Skeletal muscle satellite cell (primary cell): ENCODE measurements around the gene NGDN.

Experiments used
- H3K27me3 ChIP-seq: 2 replicates; pipeline ENCODE4 v1.7.0; 2013; ENCODE audit warnings: low read length; ENCODE audit not compliant: control insufficient read depth, insufficient read depth
- H3K36me3 ChIP-seq: 2 replicates; pipeline ENCODE4 v1.7.0; 2013; ENCODE audit warnings: mild to moderate bottlenecking, control low read depth, low read length; ENCODE audit not compliant: insufficient read depth
- H3K4me1 ChIP-seq: 2 replicates; pipeline ENCODE4 v1.7.0; 2013; ENCODE audit warnings: low read length; ENCODE audit not compliant: control insufficient read depth, insufficient read depth
- H3K4me2 ChIP-seq: 2 replicates; pipeline ENCODE4 v1.7.0; 2013; ENCODE audit warnings: mild to moderate bottlenecking, low read length
- H3K4me3 ChIP-seq: 2 replicates; pipeline ENCODE4 v1.7.0; 2013; ENCODE audit warnings: low read length
- H3K9ac ChIP-seq: 2 replicates; pipeline ENCODE4 v1.7.0; 2013; ENCODE audit warnings: mild to moderate bottlenecking, low read depth, low read length, moderate library complexity
- H3K9me3 ChIP-seq: replicated peaks from 2 replicates; pipeline ENCODE4 v1.7.0; 2013; ENCODE audit warnings: mild to moderate bottlenecking, control low read depth, low read length

Gene NGDN

GRCh38 chr14:23433457-23433856, 36.0 kb upstream of the NGDN start:
- H3K9ac ChIP-seq: no peak overlapping the region

GRCh38 chr14:23434488-23435222, 34.8 kb upstream of the NGDN start:
- Histone ChIP-seq H3K4me1 (no peaks in the 10 kb centered on the region), H3K9me3 (no peaks in the 10 kb centered on the region), H3K27me3 (peaks cover 53% of the 10 kb centered on the region), H3K4me2 (no peak overlapping the region), H3K36me3 (no peaks in the 10 kb centered on the region), H3K9ac (no peak overlapping the region), H3K4me3 (no peak overlapping the region)

More at GRCh38 chr14:23433457-23433856, 36.0 kb upstream of the NGDN start:
- H3K36me3 ChIP-seq: no peaks in the 10 kb centered on the region
- H3K4me2 ChIP-seq: no peak overlapping the region
- H3K9me3 ChIP-seq: no peaks in the 10 kb centered on the region
- H3K4me1 ChIP-seq: no peaks in the 10 kb centered on the region
- H3K4me3 ChIP-seq: no peak overlapping the region
- H3K27me3 ChIP-seq: peaks cover 41% of the 10 kb centered on the region

GRCh38 chr14:23435543-23436326, 33.8 kb upstream of the NGDN start, which contains the start of gene MYH7:
MYH7 (minus strand) TSS chr14:23435660; CDS start chr14:23433732, 1,928 bp downstream.
- Histone ChIP-seq H3K4me3 (no peak within 1 kb of the TSS), H3K9ac (no peak within 1 kb of the TSS), H3K36me3 (no peaks in the 10 kb centered on the region), H3K4me2 (no peak within 1 kb of the TSS), H3K27me3 (peaks cover 59% of the 10 kb centered on the region), H3K9me3 (no peaks in the 10 kb centered on the region), H3K4me1 (no peaks in the 10 kb centered on the region)

- H3K4me3 ChIP-seq: no peak overlapping the region
- no peaks in the 10 kb centered on the region for H3K4me1 ChIP-seq
- no peaks in the 10 kb centered on the region for H3K36me3 ChIP-seq
- H3K9me3 ChIP-seq: no peaks in the 10 kb centered on the region
- no peak overlapping the region for H3K4me2 ChIP-seq
- peaks cover 58% of the 10 kb centered on the region for H3K27me3 ChIP-seq
- no peak overlapping the region for H3K9ac ChIP-seq
Observed at GRCh38 chr14:23436327-23437132, 33.0 kb upstream of the NGDN start.

GRCh38 chr14:23437133-23438100, 32.1 kb upstream of the NGDN start:
- Histone ChIP-seq H3K4me3 (no peak overlapping the region), H3K9me3 (no peaks in the 10 kb centered on the region), H3K36me3 (no peaks in the 10 kb centered on the region), H3K27me3 (peaks cover 63% of the 10 kb centered on the region), H3K9ac (no peak overlapping the region), H3K4me2 (no peak overlapping the region), H3K4me1 (no peaks in the 10 kb centered on the region)

GRCh38 chr14:23438101-23438971, 31.2 kb upstream of the NGDN start:
- H3K4me2 ChIP-seq: peak overlapping the region; percentile 42
- H3K4me1 ChIP-seq: no peaks in the 10 kb centered on the region
- H3K9ac ChIP-seq: no peak overlapping the region
- no peaks in the 10 kb centered on the region for H3K36me3 ChIP-seq
- peaks cover 67% of the 10 kb centered on the region for H3K27me3 ChIP-seq
- no peak overlapping the region for H3K4me3 ChIP-seq
- H3K9me3 ChIP-seq: no peaks in the 10 kb centered on the region

- H3K9me3 ChIP-seq: no peaks in the 10 kb centered on the region
- no peak overlapping the region for H3K4me2 ChIP-seq
- H3K4me3 ChIP-seq: no peak overlapping the region
- no peaks in the 10 kb centered on the region for H3K36me3 ChIP-seq
- H3K4me1 ChIP-seq: no peaks in the 10 kb centered on the region
- H3K27me3 ChIP-seq: peaks cover 72% of the 10 kb centered on the region
- H3K9ac ChIP-seq: no peak overlapping the region
Observed at GRCh38 chr14:23439107-23439835, 30.2 kb upstream of the NGDN start.

- no peaks in the 10 kb centered on the region for H3K9me3 ChIP-seq
- H3K4me3 ChIP-seq: no peak overlapping the region
- H3K27me3 ChIP-seq: peaks cover 68% of the 10 kb centered on the region
- no peaks in the 10 kb centered on the region for H3K36me3 ChIP-seq
- no peak overlapping the region for H3K9ac ChIP-seq
- no peak overlapping the region for H3K4me2 ChIP-seq
- no peaks in the 10 kb centered on the region for H3K4me1 ChIP-seq
Observed at GRCh38 chr14:23441076-23441475, 28.4 kb upstream of the NGDN start.

GRCh38 chr14:23442721-23443356, 26.7 kb upstream of the NGDN start:
- H3K4me2 ChIP-seq: no peak overlapping the region
- no peaks in the 10 kb centered on the region for H3K36me3 ChIP-seq
- no peaks in the 10 kb centered on the region for H3K9me3 ChIP-seq
- H3K4me3 ChIP-seq: no peak overlapping the region
- peaks cover 59% of the 10 kb centered on the region for H3K27me3 ChIP-seq
- H3K4me1 ChIP-seq: no peaks in the 10 kb centered on the region
- H3K9ac ChIP-seq: no peak overlapping the region
